Keratinocyte (primary cell): ENCODE results near the gene PGC. TPM values are rescaled to one million over a fixed set of nuclear protein-coding genes. Genes with fewer than 3 reads are reported as not detected.

Experiments used
- DNase-seq: peaks from one replicate; pipeline ENCODE4 v3.0.0-alpha.2; 2011; ENCODE audit warnings: low read depth, missing footprints, low spot score
- FAIRE-seq: peaks from 2 replicates; lab custom pipeline; 2011; peaks lifted over from hg19 to GRCh38; lab: Jason Lieb, UNC
- H2AFZ ChIP-seq: 2 replicates; pipeline ENCODE4 v1.6.0; 2012; ENCODE audit warnings: low read length, control low read depth, inconsistent platforms; ENCODE audit not compliant: control insufficient read depth
- H3K27ac ChIP-seq: 2 replicates; pipeline ENCODE4 v1.5.1; 2011; ENCODE audit warnings: low read length; ENCODE audit not compliant: control insufficient read depth, insufficient read depth
- H3K27me3 ChIP-seq: 3 replicates; pipeline ENCODE4 v1.6.0; 2011; ENCODE audit warnings: low read length; ENCODE audit not compliant: control insufficient read depth, insufficient read depth; ENCODE audit errors: extremely low read depth
- H3K36me3 ChIP-seq, 2 experiments: 2 replicates in 1 of 2; 3 replicates in 1 of 2; pipeline ENCODE4 v1.5.1; 2011; ENCODE audit warnings: low read length in 2 of 2, mild to moderate bottlenecking in 1 of 2; ENCODE audit not compliant: control insufficient read depth in 2 of 2, insufficient read depth in 2 of 2; ENCODE audit errors: extremely low read depth in 1 of 2
- H3K4me1 ChIP-seq: 3 replicates; pipeline ENCODE4 v1.5.1; 2011; ENCODE audit warnings: low read length; ENCODE audit not compliant: control insufficient read depth, insufficient read depth; ENCODE audit errors: extremely low read depth
- H3K4me2 ChIP-seq: 3 replicates; pipeline ENCODE4 v1.6.0; 2011; ENCODE audit warnings: low read depth, low read length; ENCODE audit not compliant: control insufficient read depth, insufficient read depth; ENCODE audit errors: extremely low read depth
- H3K4me3 ChIP-seq, 3 experiments: fragments of 200-600 bp in 1 of 3; sonication (generic) in 1 of 3; 2 replicates in 2 of 3; 3 replicates in 1 of 3; pipeline ENCODE4 v1.5.1; 2011 to 2016; ENCODE audit warnings: low read length in 3 of 3, mild to moderate bottlenecking in 3 of 3, control low read depth in 2 of 3, inconsistent platforms in 1 of 3, low read depth in 1 of 3, mixed read lengths in 1 of 3, mixed run types in 1 of 3, moderate library complexity in 1 of 3; ENCODE audit not compliant: control insufficient read depth in 2 of 3, insufficient read depth in 2 of 3; ENCODE audit errors: extremely low read depth in 1 of 3
- H3K79me2 ChIP-seq: 2 replicates; pipeline ENCODE4 v1.6.0; 2012; ENCODE audit warnings: low read length; ENCODE audit not compliant: control insufficient read depth, insufficient read depth
- H3K9ac ChIP-seq: 3 replicates; pipeline ENCODE4 v1.6.0; 2011; ENCODE audit warnings: low read length; ENCODE audit not compliant: control insufficient read depth, insufficient read depth; ENCODE audit errors: extremely low read depth
- H3K9me1 ChIP-seq: 3 replicates; pipeline ENCODE4 v1.6.0; 2011; ENCODE audit warnings: low read length; ENCODE audit not compliant: control insufficient read depth, insufficient read depth; ENCODE audit errors: extremely low read depth
- H3K9me3 ChIP-seq: 2 replicates; pipeline ENCODE4 v1.5.1; 2012; ENCODE audit warnings: low read depth, low read length; ENCODE audit not compliant: control insufficient read depth
- H4K20me1 ChIP-seq: 3 replicates; pipeline ENCODE4 v1.6.0; 2011; ENCODE audit warnings: low read length; ENCODE audit not compliant: control insufficient read depth, insufficient read depth; ENCODE audit errors: extremely low read depth
- CTCF ChIP-seq, 3 experiments: IDR thresholded peaks in 1 of 3; conservative IDR thresholded peaks in 1 of 3; optimal IDR thresholded peaks in 1 of 3; 2 replicates in 2 of 3; 3 replicates in 1 of 3; pipeline versions ENCODE3 to v1.5.1; 2011; ENCODE audit warnings: low read length in 3 of 3, mild to moderate bottlenecking in 3 of 3, moderate library complexity in 2 of 3, control low read depth in 1 of 3, inconsistent platforms in 1 of 3; ENCODE audit not compliant: insufficient read depth in 2 of 3; ENCODE audit errors: extremely low read depth in 1 of 3
- EZH2 ChIP-seq: IDR thresholded peaks from one replicate; pipeline ENCODE4 v1.6.1; 2012; ENCODE audit warnings: inconsistent platforms, mild to moderate bottlenecking, low read length, moderate library complexity
- dilution Hi-C: fragments of 300-500 bp; cut with MboI; formaldehyde crosslinking; loops from one replicate; pipeline ENCODE4 v1.7.0; 2020; ENCODE audit warnings: low sequenced_read_pairs; ENCODE audit not compliant: extremely low pct_ligation_motif_present
- polyA plus RNA-seq, 5 experiments: library from polyadenylated mRNA; depleted of rRNA in 3 of 5; stranded (reverse) in 3 of 5; stranded (forward) in 1 of 5; unstranded in 1 of 5; fragments of >200 nt; gene quantifications; 1 replicate in 1 of 5; 2 replicates in 3 of 5; 3 replicates in 1 of 5; pipeline versions ENCODE4 v1.2.1 to v1.2.3, GENCODE V29; 2011 to 2012; ENCODE audit warnings: missing spikeins in 2 of 5, low read depth in 1 of 5, low replicate concordance in 1 of 5

The PGC gene
- polyA plus RNA-seq, 1 donor (not counting 4 experiments of a cell fraction or from before 2014, with no cell fraction given): not detected

GRCh38 chr6:41715795-41716515 is 31.2 kb downstream of the PGC start:
- no peaks in the 10 kb centered on the region for H3K27me3 ChIP-seq
- no peak overlapping the region for H3K9ac ChIP-seq
- dilution Hi-C loops: no loop called here
- DNase-seq (no peak), FAIRE-seq (no peak)
- H3K9me3 ChIP-seq: no peaks in the 10 kb centered on the region
- H3K9me1 ChIP-seq: no peaks in the 10 kb centered on the region
- H3K4me3 ChIP-seq: no peak overlapping the region
- no peak overlapping the region for H3K27ac ChIP-seq
- H4K20me1 ChIP-seq: no peaks in the 10 kb centered on the region
- peaks cover 0 to 1% of the 10 kb centered on the region in 2 experiments for H3K36me3 ChIP-seq
- TF ChIP-seq CTCF (optimal IDR thresholded peaks at IDR 0.05 in 1 of 3, IDR thresholded peaks at IDR 0.05 in 1 of 3, conservative IDR thresholded peaks at IDR 0.05 in 1 of 3; ENCODE audit: extremely low read depth in 1 of 3, insufficient read depth in 2 of 3, low read length in 3 of 3) (no peak), EZH2 (no peak)
- H3K4me2 ChIP-seq: no peak overlapping the region
- H3K4me1 ChIP-seq: peaks cover 46% of the 10 kb centered on the region
- no peaks in the 10 kb centered on the region for H3K79me2 ChIP-seq
- H2AFZ ChIP-seq: no peak overlapping the region

GRCh38 chr6:41714556-41715273 is 32.5 kb downstream of the PGC start:
- FAIRE-seq (no peak), DNase-seq (no peak)
- Histone ChIP-seq H3K9ac (no peak overlapping the region), H3K36me3 (peaks cover 0 to 1% of the 10 kb centered on the region in 2 experiments), H3K9me3 (no peaks in the 10 kb centered on the region), H2AFZ (no peak overlapping the region), H3K27ac (no peak overlapping the region), H3K9me1 (no peaks in the 10 kb centered on the region), H3K4me2 (no peak overlapping the region), H4K20me1 (no peaks in the 10 kb centered on the region), H3K79me2 (no peaks in the 10 kb centered on the region), H3K4me3 (no peak overlapping the region), H3K27me3 (no peaks in the 10 kb centered on the region), H3K4me1 (peaks cover 46% of the 10 kb centered on the region)
- dilution Hi-C loops: no loop called here
- TF ChIP-seq CTCF (optimal IDR thresholded peaks at IDR 0.05 in 1 of 3, IDR thresholded peaks at IDR 0.05 in 1 of 3, conservative IDR thresholded peaks at IDR 0.05 in 1 of 3; ENCODE audit: extremely low read depth in 1 of 3, insufficient read depth in 2 of 3, low read length in 3 of 3) (no peak), EZH2 (no peak)
